ENCODE data around the gene PVALEF. TPM values are rescaled to one million over a fixed set of nuclear protein-coding genes. Genes with fewer than 3 reads are reported as not detected.

The PVALEF gene
- total and polyA plus RNA-seq, 7 donors: not detected

DNA sequence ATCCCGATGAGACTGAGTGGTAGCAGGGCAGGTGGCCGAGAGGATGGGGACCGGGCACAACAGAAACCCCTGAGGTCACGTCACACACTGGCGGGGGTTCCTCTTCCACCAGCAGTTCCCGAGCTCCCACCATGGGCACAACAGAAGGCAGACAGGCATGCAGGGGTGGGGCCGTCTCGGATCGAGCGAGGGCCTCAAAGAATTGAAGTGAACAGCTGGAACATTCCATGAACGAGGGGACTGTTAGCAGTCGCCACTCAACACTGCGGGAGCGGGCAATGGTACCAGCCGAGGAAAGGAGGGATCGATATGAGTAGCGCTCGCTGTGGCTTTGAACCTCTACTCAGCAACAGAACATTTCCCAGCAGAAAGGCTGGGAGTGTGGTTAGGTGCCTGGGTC, 52.2 kb downstream of the PVALEF start:
- ATAC-seq (no peak), DNase-seq (no peak)
- intact Hi-C loops (cut with DNase I): no loop called here
- peaks cover 10% of the 10 kb centered on the region for H3K4me1 ChIP-seq
- H3K9me3 ChIP-seq: no peaks in the 10 kb centered on the region
- H3K36me3 ChIP-seq (ENCODE audit: insufficient read depth in 1 of 2, low read depth in 1 of 2): peaks cover 0 to 7% of the 10 kb centered on the region in 2 donors
- 57 to 72% (median 59%) methylated on average over 18 of the region's 18 CpGs for WGBS, 3 donors
- no peak overlapping the region for H3K27ac ChIP-seq
- H3K4me3 ChIP-seq: no peak overlapping the region
- no peaks in the 10 kb centered on the region for H3K27me3 ChIP-seq (ENCODE audit: insufficient read depth in 3 of 3, low read length in 2 of 3)
- TF ChIP-seq, protein P1, sequence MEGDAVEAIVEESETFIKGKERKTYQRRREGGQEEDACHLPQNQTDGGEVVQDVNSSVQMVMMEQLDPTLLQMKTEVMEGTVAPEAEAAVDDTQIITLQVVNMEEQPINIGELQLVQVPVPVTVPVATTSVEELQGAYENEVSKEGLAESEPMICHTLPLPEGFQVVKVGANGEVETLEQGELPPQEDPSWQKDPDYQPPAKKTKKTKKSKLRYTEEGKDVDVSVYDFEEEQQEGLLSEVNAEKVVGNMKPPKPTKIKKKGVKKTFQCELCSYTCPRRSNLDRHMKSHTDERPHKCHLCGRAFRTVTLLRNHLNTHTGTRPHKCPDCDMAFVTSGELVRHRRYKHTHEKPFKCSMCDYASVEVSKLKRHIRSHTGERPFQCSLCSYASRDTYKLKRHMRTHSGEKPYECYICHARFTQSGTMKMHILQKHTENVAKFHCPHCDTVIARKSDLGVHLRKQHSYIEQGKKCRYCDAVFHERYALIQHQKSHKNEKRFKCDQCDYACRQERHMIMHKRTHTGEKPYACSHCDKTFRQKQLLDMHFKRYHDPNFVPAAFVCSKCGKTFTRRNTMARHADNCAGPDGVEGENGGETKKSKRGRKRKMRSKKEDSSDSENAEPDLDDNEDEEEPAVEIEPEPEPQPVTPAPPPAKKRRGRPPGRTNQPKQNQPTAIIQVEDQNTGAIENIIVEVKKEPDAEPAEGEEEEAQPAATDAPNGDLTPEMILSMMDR (IDR thresholded peaks at IDR 0.05): no peak

DNA sequence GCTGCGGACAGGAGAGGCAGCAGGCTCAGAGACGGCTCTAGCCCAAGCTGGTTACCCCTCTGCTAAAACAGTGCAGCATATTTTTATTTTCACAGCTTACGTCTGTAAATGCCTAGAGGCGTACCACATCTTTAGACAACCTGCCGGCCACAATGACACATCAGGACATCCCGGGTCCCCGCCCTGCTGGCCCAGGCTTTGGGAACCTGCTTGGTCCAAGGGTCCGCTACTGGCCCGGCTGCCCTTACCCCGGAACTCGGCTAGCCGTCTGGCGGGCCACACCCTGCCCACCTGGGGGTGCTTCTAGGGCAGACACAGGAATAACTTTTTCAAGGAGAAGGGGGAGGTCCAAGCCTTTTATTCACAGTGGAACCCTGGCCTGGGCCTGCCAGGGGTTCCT, 53.2 kb downstream of the PVALEF start:
- DNase-seq: no peak
- Histone ChIP-seq H3K4me3 (no peak overlapping the region), H3K36me3 (ENCODE audit: insufficient read depth in 1 of 2, low read depth in 1 of 2) (peaks cover 0 to 7% of the 10 kb centered on the region in 2 donors), H3K27me3 (ENCODE audit: insufficient read depth in 3 of 3, low read length in 2 of 3) (no peaks in the 10 kb centered on the region), H3K27ac (no peak overlapping the region), H3K9me3 (no peaks in the 10 kb centered on the region), H3K4me1 (peaks cover 14% of the 10 kb centered on the region)
- ATAC-seq: no peak
- intact Hi-C loops (cut with DNase I): no loop called here
- TF ChIP-seq, protein P1 (IDR thresholded peaks at IDR 0.05): no peak
- 92 to 95% (median 93%) methylated on average over 13 of the region's 13 CpGs for WGBS, 3 donors

DNA sequence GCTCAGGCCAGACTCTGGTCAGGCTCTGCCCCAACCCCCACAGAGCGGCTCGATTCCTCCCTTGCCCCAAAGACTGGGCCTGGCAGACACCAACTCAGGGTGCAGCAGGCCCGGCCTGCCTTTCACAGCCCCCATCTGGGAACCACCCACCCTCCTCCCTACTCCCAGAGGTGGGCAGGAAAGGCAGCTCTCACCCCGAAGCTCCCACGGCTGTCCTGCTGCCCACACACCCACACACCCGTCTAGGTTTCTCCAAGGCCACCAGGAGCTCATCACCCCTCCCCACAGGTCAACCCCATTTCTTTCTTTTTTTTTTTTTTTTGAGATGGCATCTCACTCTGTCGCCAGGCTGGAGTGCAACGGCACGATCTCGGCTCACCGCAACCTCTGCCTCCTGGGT, 53.7 kb downstream of the PVALEF start:
- no peak overlapping the region for H3K4me3 ChIP-seq
- H3K27ac ChIP-seq: no peak overlapping the region
- H3K27me3 ChIP-seq (ENCODE audit: insufficient read depth in 3 of 3, low read length in 2 of 3): no peaks in the 10 kb centered on the region
- H3K4me1 ChIP-seq: peaks cover 18% of the 10 kb centered on the region
- intact Hi-C loops (cut with DNase I): no loop called here
- peaks cover 0 to 7% of the 10 kb centered on the region in 2 donors for H3K36me3 ChIP-seq (ENCODE audit: insufficient read depth in 1 of 2, low read depth in 1 of 2)
- H3K9me3 ChIP-seq: no peaks in the 10 kb centered on the region
- DNase-seq: no peak
- 93 to 95% (median 95%) methylated on average over 11 of the region's 11 CpGs for WGBS, 3 donors
- TF ChIP-seq, protein P1 (IDR thresholded peaks at IDR 0.05): no peak
- no peak for ATAC-seq

DNA sequence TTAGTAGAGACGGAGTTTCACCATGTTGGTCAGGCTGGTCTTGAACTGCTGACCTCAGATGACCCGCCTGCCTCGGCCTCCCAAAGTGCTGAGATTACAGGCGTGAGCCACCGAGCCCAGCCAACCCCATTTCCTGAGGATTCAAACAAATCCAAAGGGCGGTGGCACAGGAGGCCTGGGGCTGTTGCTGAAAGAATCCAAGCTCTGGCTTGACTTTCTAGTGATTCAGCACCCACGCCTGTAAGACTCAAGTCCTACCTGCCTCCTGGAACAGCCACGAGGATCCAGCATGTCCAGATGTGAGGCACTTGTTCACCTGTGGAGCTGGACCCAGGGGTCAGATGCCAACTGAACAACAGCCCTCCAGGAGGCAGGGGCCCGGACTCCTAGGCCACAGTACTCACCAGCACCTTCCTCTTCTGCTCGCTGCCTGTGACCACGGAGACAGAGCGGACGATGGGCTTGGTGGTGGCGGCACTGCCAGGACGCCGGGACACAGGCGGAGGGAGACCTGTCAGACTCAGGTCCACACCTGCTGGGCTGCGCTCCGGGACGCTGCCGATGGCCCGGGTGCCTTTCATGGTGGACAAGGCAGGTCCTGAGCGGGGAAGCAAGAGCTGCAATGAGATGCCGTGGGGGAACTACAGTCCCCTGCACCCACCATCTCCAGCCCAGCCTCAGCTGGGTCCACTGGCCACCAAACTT, 54.3 kb downstream of the PVALEF start:
- TF ChIP-seq, protein P1 (IDR thresholded peaks at IDR 0.05): no peak
- peaks cover 0 to 7% of the 10 kb centered on the region in 2 donors for H3K36me3 ChIP-seq (ENCODE audit: insufficient read depth in 1 of 2, low read depth in 1 of 2)
- H3K27ac ChIP-seq: no peak overlapping the region
- peaks cover 18% of the 10 kb centered on the region for H3K4me1 ChIP-seq
- H3K9me3 ChIP-seq: no peaks in the 10 kb centered on the region
- H3K27me3 ChIP-seq (ENCODE audit: insufficient read depth in 3 of 3, low read length in 2 of 3): no peaks in the 10 kb centered on the region
- ATAC-seq (no peak), DNase-seq (no peak)
- H3K4me3 ChIP-seq: no peak overlapping the region
- intact Hi-C loops (cut with DNase I): no loop called here
- 93 to 97% (median 95%) methylated on average over 24 of the region's 24 CpGs for WGBS, 3 donors
